ENCODE results near the gene SMIM28.

The SMIM28 gene

DNA sequence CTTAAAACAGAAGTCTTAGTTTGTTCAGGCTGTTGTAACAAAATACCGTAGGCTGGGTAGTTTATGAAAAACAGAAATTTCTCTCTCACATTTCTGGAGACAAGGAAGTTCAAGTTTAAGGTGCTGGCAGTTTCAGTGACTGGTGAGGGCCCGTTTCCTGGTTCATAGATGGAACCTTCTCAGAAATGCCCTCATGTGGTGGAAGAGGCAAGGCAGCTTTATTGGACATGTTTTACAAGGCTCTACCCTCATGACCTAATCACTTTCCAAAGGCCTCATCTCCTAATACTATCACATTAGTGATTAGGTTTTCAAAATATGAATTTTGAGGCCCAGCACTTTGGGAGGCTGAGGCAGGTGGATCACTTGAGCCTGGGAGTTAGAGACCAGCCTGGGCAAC, 28.7 kb downstream of the SMIM28 start:
- no peak for ATAC-seq (ENCODE audit: low read depth)
- H3K27ac ChIP-seq (ENCODE audit: poor library complexity, severe bottlenecking): no peak overlapping the region
- peaks cover 49% of the 10 kb centered on the region for H3K36me3 ChIP-seq (ENCODE audit: low read depth)
- no peak for DNase-seq (ENCODE audit: low spot score)
- no peaks in the 10 kb centered on the region for H3K9me3 ChIP-seq (ENCODE audit: severe bottlenecking)
- H3K4me3 ChIP-seq (ENCODE audit: severe bottlenecking): no peak overlapping the region
- peak; percentile 18 for TF ChIP-seq CTCF (IDR thresholded peaks at IDR 0.05; ENCODE audit: poor library complexity, severe bottlenecking)
- no peaks in the 10 kb centered on the region for H3K27me3 ChIP-seq (ENCODE audit: insufficient read depth, poor library complexity, severe bottlenecking)
- peaks cover 22% of the 10 kb centered on the region for H3K4me1 ChIP-seq (ENCODE audit: insufficient read depth, poor library complexity, severe bottlenecking)

GRCh38 chr6:138410048-138410735, 32.5 kb downstream of the SMIM28 start:
- H3K9me3 ChIP-seq (ENCODE audit: severe bottlenecking): no peaks in the 10 kb centered on the region
- DNase-seq (ENCODE audit: low spot score): no peak
- H3K27ac ChIP-seq (ENCODE audit: poor library complexity, severe bottlenecking): peak overlapping the region; percentile 72

GRCh38 chr6:138410972-138411880, 33.5 kb downstream of the SMIM28 start:
- DNase-seq (ENCODE audit: low spot score) (no peak), ATAC-seq (ENCODE audit: low read depth) (peak; percentile 93)
- no peaks in the 10 kb centered on the region for H3K9me3 ChIP-seq (ENCODE audit: severe bottlenecking)
- H3K27me3 ChIP-seq (ENCODE audit: insufficient read depth, poor library complexity, severe bottlenecking): no peaks in the 10 kb centered on the region
- peaks cover 67% of the 10 kb centered on the region for H3K36me3 ChIP-seq (ENCODE audit: low read depth)
- H3K27ac ChIP-seq (ENCODE audit: poor library complexity, severe bottlenecking): peak overlapping the region; percentile 72
- peaks cover 21% of the 10 kb centered on the region for H3K4me1 ChIP-seq (ENCODE audit: insufficient read depth, poor library complexity, severe bottlenecking)
- no peak for TF ChIP-seq CTCF (IDR thresholded peaks at IDR 0.05; ENCODE audit: poor library complexity, severe bottlenecking)
- no peak overlapping the region for H3K4me3 ChIP-seq (ENCODE audit: severe bottlenecking)

More at GRCh38 chr6:138410048-138410735, 32.5 kb downstream of the SMIM28 start:
- TF ChIP-seq CTCF (IDR thresholded peaks at IDR 0.05; ENCODE audit: poor library complexity, severe bottlenecking): no peak
- H3K27me3 ChIP-seq (ENCODE audit: insufficient read depth, poor library complexity, severe bottlenecking): no peaks in the 10 kb centered on the region
- peaks cover 74% of the 10 kb centered on the region for H3K36me3 ChIP-seq (ENCODE audit: low read depth)
- H3K4me1 ChIP-seq (ENCODE audit: insufficient read depth, poor library complexity, severe bottlenecking): peaks cover 25% of the 10 kb centered on the region
- no peak for ATAC-seq (ENCODE audit: low read depth)
- no peak overlapping the region for H3K4me3 ChIP-seq (ENCODE audit: severe bottlenecking)

- H3K27ac ChIP-seq (ENCODE audit: poor library complexity, severe bottlenecking): no peak overlapping the region
- no peak for DNase-seq (ENCODE audit: low spot score)
- H3K4me3 ChIP-seq (ENCODE audit: severe bottlenecking): no peak overlapping the region
- TF ChIP-seq CTCF (IDR thresholded peaks at IDR 0.05; ENCODE audit: poor library complexity, severe bottlenecking): no peak
- ATAC-seq (ENCODE audit: low read depth): no peak
- H3K36me3 ChIP-seq (ENCODE audit: low read depth): peaks cover 33% of the 10 kb centered on the region
- no peaks in the 10 kb centered on the region for H3K27me3 ChIP-seq (ENCODE audit: insufficient read depth, poor library complexity, severe bottlenecking)
- H3K9me3 ChIP-seq (ENCODE audit: severe bottlenecking): no peaks in the 10 kb centered on the region
- H3K4me1 ChIP-seq (ENCODE audit: insufficient read depth, poor library complexity, severe bottlenecking): peaks cover 17% of the 10 kb centered on the region
These were observed 37.4 kb downstream of the SMIM28 start for GRCh38 chr6:138415125-138415524.
